HG03103 (cell line): ENCODE data around the gene KIF5C.

Experiments used
- ATAC-seq: cut with Tn5 transposase; IDR thresholded peaks from one replicate; pipeline ENCODE4 v1.9.1; 2021; ENCODE audit warnings: low read depth; ENCODE audit not compliant: unreplicated experiment

KIF5C gene

GRCh38 chr2:149037851-149038250 is 162.8 kb downstream of the KIF5C start:
- no peak for ATAC-seq

- peak; percentile 62 for ATAC-seq
Observed at GRCh38 chr2:149038442-149039212, 163.6 kb downstream of the KIF5C start, which contains the start of gene LYPD6B. Gene LYPD6B (plus strand): TSS chr2:149038699. CDS start chr2:149130949, 92,250 bp downstream.

GRCh38 chr2:149039213-149039724 is 164.2 kb downstream of the KIF5C start:
- no peak for ATAC-seq

GRCh38 chr2:149040451-149040850 is 165.4 kb downstream of the KIF5C start:
- peak; percentile 43 for ATAC-seq

GRCh38 chr2:149041482-149041881 is 166.5 kb downstream of the KIF5C start:
- no peak for ATAC-seq

GRCh38 chr2:149042881-149043280 is 167.9 kb downstream of the KIF5C start:
- ATAC-seq: no peak

DNA sequence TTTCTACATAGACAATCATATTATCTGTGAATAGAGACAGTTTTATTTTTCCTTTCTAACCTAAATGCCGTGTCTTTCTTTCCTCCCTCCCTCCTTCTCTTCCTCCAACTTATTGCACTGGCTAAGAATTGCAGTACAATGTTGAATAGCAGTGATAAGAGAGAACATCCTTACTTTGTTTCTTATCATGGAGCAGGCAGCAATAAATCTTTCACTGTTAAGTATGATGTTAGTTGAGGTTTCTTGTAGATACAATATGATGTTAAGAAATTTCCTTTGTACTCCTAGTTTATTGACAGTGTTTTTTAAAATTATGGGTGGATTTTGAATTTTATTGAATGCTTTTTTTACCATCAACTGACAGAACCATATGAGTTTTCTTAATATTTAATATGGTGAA is 169.5 kb downstream of the KIF5C start:
- no peak for ATAC-seq

GRCh38 chr2:149047118-149047517 is 172.1 kb downstream of the KIF5C start:
- no peak for ATAC-seq

GRCh38 chr2:149049142-149049541 is 174.1 kb downstream of the KIF5C start:
- no peak for ATAC-seq

GRCh38 chr2:149050188-149050587 is 175.2 kb downstream of the KIF5C start:
- ATAC-seq: peak; percentile 95

- ATAC-seq: no peak
Observed at GRCh38 chr2:149055751-149056150, 180.7 kb downstream of the KIF5C start.

- no peak for ATAC-seq
Observed at GRCh38 chr2:149056541-149057255, 181.7 kb downstream of the KIF5C start.

DNA sequence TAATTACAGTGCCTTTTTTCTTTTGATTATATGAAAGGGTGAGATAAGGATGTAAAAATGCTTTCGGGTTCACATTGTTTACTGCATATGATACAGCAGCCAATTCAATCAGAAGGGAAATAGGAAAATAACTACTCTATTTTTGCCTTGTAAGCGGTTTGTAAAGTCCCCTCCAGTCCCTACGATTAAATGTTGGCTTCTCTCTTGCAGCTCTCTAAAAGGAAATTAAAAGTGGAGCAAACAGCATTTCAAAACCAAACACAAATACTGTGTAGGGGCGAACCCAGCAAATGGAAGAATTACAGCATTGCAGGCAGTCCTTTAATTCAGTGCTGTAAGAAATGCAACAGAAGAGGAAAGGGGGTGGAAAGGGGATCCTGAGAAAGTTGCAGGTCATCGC is 182.4 kb downstream of the KIF5C start:
- ATAC-seq: no peak

DNA sequence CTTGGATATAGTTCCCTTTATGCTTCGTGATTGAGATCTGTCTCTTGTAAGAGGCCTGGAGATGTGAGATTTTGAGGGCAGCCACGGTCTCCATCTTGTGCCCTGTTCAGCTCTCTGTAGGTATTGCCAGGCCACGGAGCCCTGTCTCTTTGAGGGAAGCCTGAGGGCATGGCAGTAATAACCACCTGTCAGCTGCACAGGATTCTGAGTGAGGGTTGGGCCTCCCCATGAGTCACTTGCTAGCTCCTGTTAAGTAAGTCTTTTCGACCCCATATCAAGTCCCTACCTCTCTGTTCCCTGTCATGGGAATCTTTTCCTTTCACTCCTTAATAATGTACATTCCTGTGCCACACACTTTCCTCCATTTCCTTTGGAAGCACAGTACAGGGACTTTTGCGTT is 183.9 kb downstream of the KIF5C start:
- no peak for ATAC-seq

GRCh38 chr2:149059822-149060221 is 184.8 kb downstream of the KIF5C start:
- no peak for ATAC-seq

GRCh38 chr2:149061133-149061745 is 186.2 kb downstream of the KIF5C start:
- ATAC-seq: no peak

GRCh38 chr2:149062531-149062930 is 187.5 kb downstream of the KIF5C start:
- ATAC-seq: no peak

DNA sequence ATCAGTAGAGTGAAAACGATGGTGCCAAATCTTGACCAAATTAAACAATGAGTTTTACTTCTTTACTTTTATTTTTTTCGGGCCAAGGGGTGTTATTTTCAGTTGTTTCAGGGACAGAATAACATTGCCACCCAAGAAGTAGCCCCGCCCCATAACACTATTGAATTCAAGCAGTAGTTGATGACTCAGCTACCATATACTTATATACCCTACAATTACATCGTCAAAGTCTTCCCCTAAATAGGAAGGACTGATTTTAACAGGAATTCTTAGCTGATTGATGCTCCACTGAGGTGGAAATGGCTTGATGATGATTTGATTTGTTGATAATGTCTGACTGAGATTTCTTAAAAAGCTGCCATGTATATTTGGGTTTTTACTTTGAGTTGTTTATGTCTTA is 188.2 kb downstream of the KIF5C start:
- ATAC-seq: no peak

DNA sequence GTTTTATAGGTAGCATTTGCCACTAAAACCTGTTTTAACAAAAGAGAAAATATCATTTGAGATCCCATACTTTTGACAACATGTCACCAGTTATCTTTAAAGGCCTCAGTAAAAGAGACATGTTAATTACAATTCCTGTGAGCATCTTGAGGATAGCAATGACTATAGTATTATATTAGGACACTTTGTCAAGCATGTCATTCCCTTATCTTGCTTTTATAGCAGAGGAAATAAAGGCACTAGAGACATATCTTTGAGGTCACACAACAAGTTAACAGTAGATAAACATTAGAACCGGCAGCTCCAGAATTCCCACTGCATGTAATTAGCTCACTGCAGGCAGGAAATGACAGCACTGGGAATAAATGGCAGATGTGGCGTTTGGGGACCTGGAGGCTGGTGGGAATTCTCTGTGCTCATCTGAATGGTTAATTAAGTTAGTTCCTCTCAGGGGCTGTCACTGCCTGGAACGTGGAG is 189.4 kb downstream of the KIF5C start:
- no peak for ATAC-seq

GRCh38 chr2:149064856-149065630 is 190.0 kb downstream of the KIF5C start:
- no peak for ATAC-seq
